H1 (cell line): ENCODE results near the gene DGCR8. TPM values are rescaled to one million over a fixed set of nuclear protein-coding genes. Genes with fewer than 3 reads are reported as not detected.

Experiments
- CTCF ChIA-PET: fragments of 300-600 bp; sonication (Branson Sonifier 250); formaldehyde crosslinking; loops from one replicate; lab custom pipeline; 2021; ENCODE audit not compliant: partially characterized antibody; lab: Charles Lee
- POLR2A ChIA-PET: fragments of 300-600 bp; sonication (Branson Sonifier 250); formaldehyde crosslinking; loops from one replicate; lab custom pipeline; 2021; ENCODE audit warnings: inconsistent platforms; ENCODE audit not compliant: partially characterized antibody; lab: Charles Lee
- DNase-seq, 2 experiments: peaks; one replicate each; pipeline versions ENCODE4 v3.0.0 to v3.0.0-alpha.2; 2010 to 2022; ENCODE audit warnings: low spot score in 2 of 2, low read depth in 1 of 2, mixed read lengths in 1 of 2
- FAIRE-seq: peaks from 2 replicates; lab custom pipeline; 2011; peaks lifted over from hg19 to GRCh38; lab: Jason Lieb, UNC
- H2AFZ ChIP-seq: 2 replicates; pipeline ENCODE4 v1.8.1; 2012; ENCODE audit warnings: low read length, inconsistent platforms
- H2AK5ac ChIP-seq: 2 replicates; pipeline ENCODE4 v1.6.1; 2013; ENCODE audit warnings: low read depth, low read length
- H2BK120ac ChIP-seq: replicated peaks from 2 replicates; pipeline ENCODE3; 2013; ENCODE audit warnings: low read depth, low read length, inconsistent platforms
- H2BK12ac ChIP-seq: 2 replicates; pipeline ENCODE4 v1.6.1; 2013; ENCODE audit warnings: low read depth, low read length
- H2BK15ac ChIP-seq: 2 replicates; pipeline ENCODE4 v1.6.1; 2013; ENCODE audit warnings: low read length
- H2BK20ac ChIP-seq: 2 replicates; pipeline ENCODE4 v1.6.1; 2013; ENCODE audit warnings: low read length
- H2BK5ac ChIP-seq: 2 replicates; pipeline ENCODE4 v1.6.1; 2013; ENCODE audit warnings: low read depth, low read length
- H3K14ac ChIP-seq: 2 replicates; pipeline ENCODE4 v1.6.1; 2013; ENCODE audit warnings: inconsistent platforms; ENCODE audit not compliant: insufficient read length
- H3K18ac ChIP-seq: 2 replicates; pipeline ENCODE4 v1.6.1; 2013; ENCODE audit warnings: low read length; ENCODE audit errors: extremely low read depth
- H3K23ac ChIP-seq: 2 replicates; pipeline ENCODE4 v1.6.1; 2013; ENCODE audit warnings: inconsistent platforms; ENCODE audit not compliant: insufficient read length
- H3K23me2 ChIP-seq: 2 replicates; pipeline ENCODE4 v1.6.1; 2013; ENCODE audit warnings: low read depth, low read length
- H3K27ac ChIP-seq: 2 replicates; pipeline ENCODE4 v1.6.1; 2011; ENCODE audit warnings: low read depth, low read length, inconsistent platforms
- H3K27me3 ChIP-seq, 4 experiments: replicated peaks in 1 of 4; 1 replicate in 1 of 4; 2 replicates in 3 of 4; pipeline versions ENCODE4 v1.6.1 to v1.8.1; 2011 to 2013; ENCODE audit warnings: low read length in 3 of 4, mild to moderate bottlenecking in 3 of 4, inconsistent platforms in 2 of 4, mixed read lengths in 2 of 4, moderate library complexity in 1 of 4; ENCODE audit not compliant: control insufficient read depth in 3 of 4, insufficient read depth in 3 of 4; ENCODE audit errors: extremely low read depth in 1 of 4
- H3K36me3 ChIP-seq, 4 experiments: 2 replicates each; pipeline versions ENCODE4 v1.6.1 to v1.8.1; 2011 to 2013; ENCODE audit warnings: mild to moderate bottlenecking in 4 of 4, low read length in 3 of 4, moderate library complexity in 2 of 4, control low read depth in 1 of 4, inconsistent platforms in 1 of 4; ENCODE audit not compliant: insufficient read depth in 4 of 4, control insufficient read depth in 2 of 4
- H3K4ac ChIP-seq: replicated peaks from 2 replicates; pipeline ENCODE3; 2013; ENCODE audit warnings: low read length, low read depth, mixed read lengths, inconsistent platforms; ENCODE audit not compliant: insufficient read length
- H3K4me1 ChIP-seq, 4 experiments: replicated peaks in 1 of 4; 1 replicate in 1 of 4; 2 replicates in 3 of 4; pipeline versions ENCODE4 v1.6.1 to v1.8.1; 2011 to 2013; ENCODE audit warnings: low read length in 3 of 4, inconsistent platforms in 2 of 4, mixed read lengths in 1 of 4; ENCODE audit not compliant: insufficient read depth in 4 of 4, control insufficient read depth in 3 of 4
- H3K4me2 ChIP-seq, 2 experiments: 2 replicates each; pipeline versions ENCODE4 v1.6.1 to v1.8.1; 2011 to 2013; ENCODE audit warnings: low read depth in 2 of 2, low read length in 2 of 2, control low read depth in 1 of 2, inconsistent platforms in 1 of 2, mild to moderate bottlenecking in 1 of 2; ENCODE audit not compliant: insufficient read depth in 1 of 2
- H3K4me3 ChIP-seq, 4 experiments: fragments of 200-600, 300-600 bp in 1 of 4; sonication (generic), shearing (Covaris generic), sonication (Bioruptor Twin) in 1 of 4; 2 replicates each; pipeline versions ENCODE4 v1.5.1 to v1.8.1; 2011 to 2016; ENCODE audit warnings: low read length in 4 of 4, low read depth in 3 of 4, control low read depth in 2 of 4, inconsistent platforms in 2 of 4, mild to moderate bottlenecking in 2 of 4, mixed read lengths in 1 of 4, moderate library complexity in 1 of 4; ENCODE audit not compliant: insufficient read depth in 2 of 4; ENCODE audit errors: extremely low read depth in 1 of 4
- H3K56ac ChIP-seq: replicated peaks from 2 replicates; pipeline ENCODE3; 2013; ENCODE audit warnings: low read depth, mild to moderate bottlenecking, mixed read lengths, low read length, inconsistent platforms; ENCODE audit not compliant: insufficient read length
- H3K79me1 ChIP-seq: 2 replicates; pipeline ENCODE4 v1.6.1; 2013; ENCODE audit warnings: low read depth, low read length, control low read depth
- H3K79me2 ChIP-seq, 2 experiments: 2 replicates each; pipeline versions ENCODE4 v1.6.1 to v1.8.1; 2012 to 2013; ENCODE audit warnings: low read length in 2 of 2, mild to moderate bottlenecking in 2 of 2, inconsistent platforms in 1 of 2; ENCODE audit not compliant: insufficient read depth in 2 of 2, control insufficient read depth in 1 of 2
- H3K9ac ChIP-seq, 4 experiments: replicated peaks in 1 of 4; 1 replicate in 1 of 4; 2 replicates in 3 of 4; pipeline versions ENCODE4 v1.6.1 to v1.8.1; 2011 to 2013; ENCODE audit warnings: low read depth in 3 of 4, low read length in 3 of 4, control low read depth in 2 of 4, mild to moderate bottlenecking in 2 of 4, moderate library complexity in 2 of 4, inconsistent platforms in 1 of 4; ENCODE audit errors: extremely low read depth in 1 of 4
- H3K9me3 ChIP-seq, 2 experiments: 2 replicates each; pipeline versions ENCODE4 v1.6.1 to v1.8.1; 2012 to 2013; ENCODE audit warnings: mild to moderate bottlenecking in 2 of 2, moderate library complexity in 2 of 2, control low read depth in 1 of 2, inconsistent platforms in 1 of 2, low read depth in 1 of 2, low read length in 1 of 2, mixed read lengths in 1 of 2; ENCODE audit not compliant: insufficient read depth in 2 of 2
- H4K20me1 ChIP-seq, 2 experiments: replicated peaks in 1 of 2; 2 replicates each; pipeline versions ENCODE3 to v1.8.1; 2011 to 2013; ENCODE audit warnings: inconsistent platforms in 2 of 2, low read length in 2 of 2, mild to moderate bottlenecking in 1 of 2; ENCODE audit not compliant: insufficient read depth in 2 of 2, control insufficient read depth in 1 of 2
- H4K5ac ChIP-seq: 2 replicates; pipeline ENCODE4 v1.6.1; 2013; ENCODE audit warnings: low read length, low read depth, mixed read lengths, inconsistent platforms; ENCODE audit not compliant: insufficient read length
- H4K8ac ChIP-seq: 2 replicates; pipeline ENCODE4 v1.8.0; 2013; ENCODE audit warnings: mild to moderate bottlenecking, moderate library complexity, low read length, inconsistent platforms; ENCODE audit not compliant: insufficient read depth; ENCODE audit errors: extremely low read depth
- H4K91ac ChIP-seq: replicated peaks from 2 replicates; pipeline ENCODE3; 2013; ENCODE audit warnings: low read length, mixed read lengths, inconsistent platforms; ENCODE audit not compliant: insufficient read length
- BACH1 ChIP-seq: IDR thresholded peaks from 2 replicates; pipeline ENCODE4 v1.6.1; 2012; ENCODE audit warnings: low read length, improper control_type of control experiment
- CTBP2 ChIP-seq: IDR thresholded peaks from 2 replicates; pipeline ENCODE4 v1.7.0; 2011; ENCODE audit warnings: borderline replicate concordance, mild to moderate bottlenecking, moderate library complexity, mixed read lengths, low read length; ENCODE audit not compliant: insufficient read depth, insufficient read length
- GABPA ChIP-seq: IDR thresholded peaks from 2 replicates; pipeline ENCODE4 v1.6.1; 2011; ENCODE audit warnings: mild to moderate bottlenecking, low read length, moderate library complexity, borderline replicate concordance; ENCODE audit not compliant: insufficient read depth
- KDM1A ChIP-seq: fragments of 200-600, 300-600 bp; sonication (generic); IDR thresholded peaks from 2 replicates; pipeline ENCODE4 v1.7.1; 2016; ENCODE audit warnings: mild to moderate bottlenecking, low read length, borderline replicate concordance
- MAFK ChIP-seq: IDR thresholded peaks from 2 replicates; pipeline ENCODE4 v1.6.1; 2012; ENCODE audit warnings: low read depth, mild to moderate bottlenecking, improper control_type of control experiment, low read length
- RBBP5 ChIP-seq: IDR thresholded peaks from 2 replicates; pipeline ENCODE4 v1.7.1; 2012; ENCODE audit warnings: low read depth, mild to moderate bottlenecking, inconsistent platforms, low read length, moderate library complexity, borderline replicate concordance
- SIRT6 ChIP-seq: IDR thresholded peaks from one replicate; pipeline ENCODE4 v1.7.1; 2012; ENCODE audit warnings: low read length, inconsistent platforms
- SIX5 ChIP-seq: IDR thresholded peaks from 2 replicates; pipeline ENCODE4 v1.6.1; 2011; ENCODE audit warnings: mild to moderate bottlenecking, low read depth, low read length
- ZNF274 ChIP-seq: IDR thresholded peaks from 2 replicates; pipeline ENCODE4 v1.7.0; 2012; ENCODE audit warnings: low read length, borderline replicate concordance; ENCODE audit errors: extremely low read depth
- WGBS, 2 experiments: shearing (Covaris generic) in 1 of 2; methylation state at CpG; one replicate each; pipeline versions ENCODE4 v1.1.6 to v1.1.7; 2013 to 2015; ENCODE audit warnings: low lambda C conversion rate in 2 of 2, mixed read lengths in 2 of 2, inconsistent platforms in 1 of 2, low coverage in 1 of 2, missing lambda C conversion rate in 1 of 2; ENCODE audit not compliant: insufficient replicate concordance in 2 of 2, insufficient coverage in 1 of 2, insufficient read length in 1 of 2; ENCODE audit errors: extremely low coverage in 1 of 2, missing lambda C conversion rate in 1 of 2; 5-methylcytosine and 5-hydroxymethylcytosine counted together
- polyA plus RNA-seq, 7 experiments: library from polyadenylated mRNA; depleted of rRNA in 3 of 7; stranded (reverse) in 5 of 7; unstranded in 2 of 7; fragments of >200 nt in 5 of 7; fragments of 200-250 nt in 2 of 7; gene quantifications; 1 replicate in 5 of 7; 2 replicates in 1 of 7; 4 replicates in 1 of 7; pipeline versions ENCODE4 v1.2.1 to v1.2.3, GENCODE V29; 2011 to 2013; ENCODE audit warnings: missing spikeins in 2 of 7, mixed read lengths in 2 of 7
- total RNA-seq: library from RNA; stranded (reverse); fragmentation: NEBNext Ultra II Directional; extraction: Animal tissue kit (Norgen Biotek cat#: 25700); gene quantifications from 2 replicates; pipeline ENCODE4 v1.2.1, GENCODE V29; 2021
- TF ChIP-seq, protein P1 (sequence below): IDR thresholded peaks from 2 replicates; pipeline ENCODE4 v1.6.1; 2012; ENCODE audit warnings: low read length, inconsistent platforms

DGCR8 gene
- total and polyA plus RNA-seq, 2 of the 8 experiments (the other 6 are each of a cell fraction or from before 2014, with no cell fraction given): 23.7 to 43.7 TPM

DNA sequence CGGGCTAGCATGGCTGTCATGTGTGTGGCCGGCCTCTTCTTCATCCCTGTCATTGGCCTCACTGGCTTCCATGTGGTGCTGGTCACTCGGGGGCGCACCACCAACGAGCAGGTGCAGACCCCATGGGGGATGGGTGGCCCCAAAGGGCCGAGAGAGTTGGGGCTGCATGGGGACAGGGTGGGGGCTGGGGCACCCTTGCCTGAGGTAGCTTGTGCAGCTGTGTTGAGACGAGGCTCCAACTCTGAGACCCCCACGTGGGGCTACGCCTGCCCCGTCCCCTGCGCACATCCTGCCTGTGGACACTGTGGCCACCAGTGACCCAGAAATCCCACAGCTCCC is 60.0 kb downstream of the DGCR8 start:
- POLR2A ChIA-PET: interaction anchor here (1.2 to 10.1 kb wide), 2 partner anchors 13 to 22 kb away, joined by 5 to 104 read pairs; no protein-coding TSS in a partner anchor
- H2BK120ac ChIP-seq: no peak overlapping the region

More for the DNA sequence above, 60.0 kb downstream of the DGCR8 start:
- Histone ChIP-seq H3K18ac (no peak overlapping the region), H3K9me3 (no peaks in the 10 kb centered on the region), H2AK5ac (no peak overlapping the region), H3K56ac (no peak overlapping the region), H2AFZ (no peak overlapping the region), H3K79me1 (peaks cover 20% of the 10 kb centered on the region), H2BK12ac (no peak overlapping the region), H4K8ac (no peak overlapping the region), H3K4ac (no peak overlapping the region), H3K36me3 (peaks cover 0 to 6% (median 2%) of the 10 kb centered on the region in 4 experiments; a peak in 1 of 8 replicates), H4K91ac (no peak overlapping the region), H2BK20ac (no peak overlapping the region), H3K23ac (no peak overlapping the region), H3K4me3 (no peak overlapping the region), H2BK5ac (no peak overlapping the region), H4K20me1 (peaks cover 11 to 31% of the 10 kb centered on the region in 2 experiments), H3K9ac (no peak overlapping the region), H3K79me2 (peaks cover 0 to 12% of the 10 kb centered on the region in 2 experiments; a peak in 3 of 4 replicates)
- FAIRE-seq: no peak
- CTCF ChIA-PET: no interaction called here
- WGBS, 2 experiments: 93% methylated on average over 11 of the region's 11 CpGs; no CpG with 5 or more reads in 1 of the 2 experiments
- TF ChIP-seq CTBP2: no peak
- TF ChIP-seq SIRT6: no peak
- TF ChIP-seq RBBP5: no peak
- TF ChIP-seq, protein P1, sequence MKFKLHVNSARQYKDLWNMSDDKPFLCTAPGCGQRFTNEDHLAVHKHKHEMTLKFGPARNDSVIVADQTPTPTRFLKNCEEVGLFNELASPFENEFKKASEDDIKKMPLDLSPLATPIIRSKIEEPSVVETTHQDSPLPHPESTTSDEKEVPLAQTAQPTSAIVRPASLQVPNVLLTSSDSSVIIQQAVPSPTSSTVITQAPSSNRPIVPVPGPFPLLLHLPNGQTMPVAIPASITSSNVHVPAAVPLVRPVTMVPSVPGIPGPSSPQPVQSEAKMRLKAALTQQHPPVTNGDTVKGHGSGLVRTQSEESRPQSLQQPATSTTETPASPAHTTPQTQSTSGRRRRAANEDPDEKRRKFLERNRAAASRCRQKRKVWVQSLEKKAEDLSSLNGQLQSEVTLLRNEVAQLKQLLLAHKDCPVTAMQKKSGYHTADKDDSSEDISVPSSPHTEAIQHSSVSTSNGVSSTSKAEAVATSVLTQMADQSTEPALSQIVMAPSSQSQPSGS: no peak
- no peak for TF ChIP-seq SIX5
- TF ChIP-seq KDM1A: no peak
- TF ChIP-seq BACH1: no peak
- no peak for TF ChIP-seq ZNF274
- no peak for TF ChIP-seq GABPA
- TF ChIP-seq MAFK: no peak
- TF ChIP-seq, all 59 proteins: peak for 0
- no peak overlapping the region for H3K27ac ChIP-seq
- no peak overlapping the region for H3K4me2 ChIP-seq
- no peaks in the 10 kb centered on the region for H3K27me3 ChIP-seq
- no peak overlapping the region for H4K5ac ChIP-seq
- no peak for DNase-seq
- no peak overlapping the region for H2BK15ac ChIP-seq
- no peaks in the 10 kb centered on the region for H3K23me2 ChIP-seq
- H3K4me1 ChIP-seq: no peaks in the 10 kb centered on the region
- H3K14ac ChIP-seq: no peak overlapping the region
